Right hindlimb (tissue), 1 donor: ENCODE measurements around the gene CALY.
A peak's percentile ranks its signal among the peaks of the same experiment; 100 is the strongest.

ENCODE experiments used
- DNase-seq: peaks from one replicate; pipeline ENCODE4 v3.0.0-alpha.2; 2018

The CALY gene

DNA sequence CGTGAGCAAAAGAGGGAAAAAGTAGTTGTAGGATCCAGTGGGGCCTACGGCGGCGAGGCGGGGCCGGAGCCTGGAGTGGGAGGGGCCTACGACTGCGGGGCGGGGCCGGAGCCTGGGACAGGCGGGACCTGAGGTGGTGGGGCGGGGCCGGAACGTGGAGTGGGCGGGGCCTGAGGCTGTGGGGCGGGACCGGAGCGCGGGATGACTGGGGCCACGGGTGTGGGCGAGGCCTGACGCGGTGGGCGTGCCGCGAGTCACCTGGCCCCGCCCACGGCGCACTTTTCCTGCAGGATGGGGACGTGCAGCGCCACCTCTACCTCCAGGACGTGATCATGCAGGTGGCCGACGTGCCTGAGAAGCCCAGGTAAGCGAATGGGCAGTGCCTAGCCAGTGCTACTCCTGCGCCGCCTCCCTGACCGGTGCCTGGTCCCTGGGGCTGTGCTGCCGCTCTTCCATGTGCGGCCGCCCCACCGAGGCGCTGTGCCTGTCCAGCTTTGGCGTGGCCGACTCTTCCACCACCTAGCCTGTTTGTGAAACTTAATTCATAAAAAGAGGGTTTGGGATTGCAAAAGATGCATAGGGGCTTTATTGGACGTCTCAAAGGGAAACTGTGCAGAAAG is 27.5 kb downstream of the CALY start:
- peak; percentile 93 for DNase-seq

DNA sequence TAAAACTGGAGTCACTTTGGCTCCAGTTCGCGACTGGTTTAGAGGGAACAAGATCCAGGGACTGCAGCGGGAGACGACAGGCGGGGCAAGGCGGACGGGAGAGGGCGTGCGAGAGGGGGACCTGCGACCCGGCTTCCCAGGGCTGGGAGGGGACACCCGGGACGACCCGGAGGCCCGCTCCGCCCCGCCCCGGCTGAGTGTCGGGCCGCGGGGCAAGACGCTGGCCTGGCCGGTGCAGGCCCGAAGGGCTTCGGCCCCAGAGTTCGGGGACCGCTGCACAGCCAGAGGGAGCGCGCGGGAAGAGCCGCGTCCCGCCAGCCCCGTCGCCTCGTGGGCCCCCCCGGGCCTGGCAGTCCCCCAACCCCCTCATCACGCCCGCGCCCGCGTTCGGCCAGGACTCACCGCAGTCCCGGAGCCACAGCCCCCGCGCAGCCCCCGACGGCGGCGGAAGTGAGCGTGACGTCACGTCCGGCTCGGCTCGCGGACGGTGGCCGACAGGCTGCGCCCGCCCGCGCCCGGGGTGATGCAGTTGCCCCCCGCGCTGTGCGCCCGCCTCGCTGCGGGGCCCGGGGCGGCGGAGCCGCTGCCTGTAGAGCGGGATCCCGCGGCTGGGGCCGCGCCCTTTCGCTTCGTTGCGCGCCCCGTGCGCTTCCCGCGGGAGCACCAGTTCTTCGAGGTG is 28.1 kb downstream of the CALY start, which contains the start of the genes TUBGCP2 and ZNF511:
Gene TUBGCP2, minus strand, starts transcription at position 452 of the 679 bp plus-strand sequence. CDS start 5,931 bp downstream, outside the sequence.
Gene ZNF511, plus strand, starts transcription at position 494 of the 679 bp plus-strand sequence. Its CDS starts 30 bp downstream, at position 524.
- DNase-seq, result peak; percentile 92

DNA sequence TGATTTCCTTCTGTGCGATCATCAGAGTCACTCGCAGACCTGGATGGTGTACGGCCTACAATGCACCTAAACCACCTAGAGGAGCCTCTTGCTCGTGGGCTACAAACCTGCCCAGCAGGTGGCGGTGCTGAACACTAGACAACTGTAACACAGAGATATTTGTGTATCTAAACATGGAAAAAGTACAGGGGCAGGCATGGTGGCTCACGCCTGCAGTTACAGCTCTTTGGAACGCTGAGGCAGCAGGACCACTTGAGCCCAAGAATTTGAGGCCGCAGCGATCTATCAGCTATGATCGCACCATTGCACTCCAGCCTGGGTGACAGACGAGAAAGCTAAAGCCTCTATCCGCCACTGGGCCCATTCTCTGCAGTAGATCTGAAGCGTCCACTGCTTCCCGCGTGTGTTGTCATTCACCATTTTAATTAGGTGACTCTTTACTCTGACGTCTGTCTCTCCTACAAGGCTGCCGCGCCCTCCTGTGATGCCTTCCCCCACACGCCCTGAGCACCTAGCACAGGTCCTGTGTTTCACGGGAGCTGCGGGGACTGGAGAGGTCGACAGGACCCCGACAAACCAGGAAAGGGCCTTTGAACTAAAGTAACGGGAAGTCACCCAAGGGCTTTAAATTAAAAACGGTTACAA is 28.8 kb downstream of the CALY start:
- peak; percentile 68 for DNase-seq

DNA sequence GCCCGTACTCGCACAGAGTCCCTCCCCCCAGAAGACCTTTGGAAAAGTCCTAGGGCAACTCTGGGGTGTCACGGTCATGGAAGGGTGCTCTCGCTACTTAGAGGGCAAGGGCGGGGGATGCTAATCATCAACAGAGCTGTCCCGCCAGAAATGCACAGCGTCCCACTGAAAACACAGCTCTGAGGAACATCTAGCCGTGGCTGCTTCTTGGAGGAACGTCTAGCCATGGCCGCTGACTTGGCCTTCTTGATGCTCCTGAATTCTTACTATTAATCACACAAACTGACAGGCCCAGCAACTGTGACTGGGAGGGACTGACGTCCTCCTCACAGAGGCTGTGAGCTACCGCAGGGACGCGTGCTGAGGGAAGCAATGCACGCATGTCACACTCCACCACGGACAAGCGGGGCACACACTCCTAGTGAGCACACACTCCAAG is 29.7 kb downstream of the CALY start:
- DNase-seq, result no peak

DNA sequence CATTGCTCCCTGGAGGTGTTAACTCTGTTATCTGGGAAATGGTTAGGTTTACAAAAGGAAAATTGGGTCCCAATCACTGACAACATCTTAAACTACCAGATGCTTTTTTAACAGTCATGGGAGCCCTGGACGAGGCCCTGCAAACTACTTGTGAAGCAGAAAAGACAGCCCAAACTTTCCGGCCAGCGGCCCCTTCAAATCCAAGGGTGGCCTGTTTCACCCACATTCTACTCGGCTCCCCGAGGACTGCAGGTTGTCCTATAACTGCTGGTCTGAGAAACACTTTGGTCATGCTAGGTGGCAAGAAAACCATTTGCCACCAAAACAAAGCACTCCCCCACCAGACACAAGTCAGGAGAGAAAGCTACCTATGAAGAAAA is 30.6 kb downstream of the CALY start:
- no peak for DNase-seq

DNA sequence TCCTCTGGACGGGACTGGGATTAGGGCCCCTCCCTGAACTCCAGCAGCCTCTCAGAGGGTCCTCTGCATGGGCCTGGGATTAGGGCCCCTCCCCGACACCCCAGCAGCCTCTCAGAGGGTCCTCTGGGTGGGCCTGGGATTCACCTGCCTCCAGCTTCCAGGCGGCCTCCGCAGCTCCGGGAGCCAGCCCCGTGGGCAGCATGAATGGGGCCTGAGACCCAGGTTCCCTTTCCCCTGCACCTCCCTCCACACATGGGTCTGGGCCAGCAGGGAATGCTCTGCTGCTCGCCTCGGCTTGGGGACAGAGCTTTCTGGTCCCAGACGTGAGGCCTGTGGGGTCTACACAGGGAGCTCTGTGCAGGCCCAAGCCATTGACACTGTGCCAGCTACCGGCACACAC is 33.5 kb downstream of the CALY start:
- DNase-seq, result no peak

DNA sequence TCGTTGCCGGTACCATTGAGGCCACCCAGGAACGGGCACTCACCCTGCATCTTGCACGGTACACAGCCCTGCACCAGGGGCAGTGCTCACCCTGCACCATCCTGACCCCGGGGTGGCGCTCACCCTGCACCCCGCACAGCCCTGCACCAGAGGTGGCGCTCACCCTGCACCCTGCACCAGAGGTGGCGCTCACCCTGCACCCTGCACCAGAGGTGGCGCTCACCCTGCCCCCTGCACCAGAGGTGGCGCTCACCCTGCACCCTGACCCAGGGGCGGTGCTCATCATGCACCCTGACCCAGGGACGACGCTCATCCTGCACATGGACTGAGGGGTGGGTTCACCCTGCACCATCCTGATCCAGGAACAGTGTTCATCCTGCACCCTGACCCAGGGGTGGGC is 34.5 kb downstream of the CALY start:
- DNase-seq, result no peak

DNA sequence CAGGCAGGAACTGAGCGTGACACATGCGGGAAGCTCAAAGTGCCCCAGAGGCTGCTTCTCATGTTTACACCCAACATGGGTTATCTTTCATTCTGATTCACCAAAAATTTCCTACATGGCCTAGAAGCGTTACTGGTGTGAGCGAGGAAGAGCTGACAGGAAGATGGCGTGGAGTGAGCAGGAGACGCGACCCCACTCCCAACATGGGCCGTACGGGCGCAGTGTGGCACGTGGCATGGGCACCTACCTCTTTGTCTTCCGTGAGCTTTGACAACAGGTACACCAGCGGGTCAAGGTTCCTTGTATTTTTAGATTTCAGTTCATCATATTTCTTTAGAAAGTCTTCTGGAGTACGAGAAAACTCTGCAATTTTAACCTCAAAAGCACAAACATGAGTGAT is 37.0 kb downstream of the CALY start:
- no peak for DNase-seq

DNA sequence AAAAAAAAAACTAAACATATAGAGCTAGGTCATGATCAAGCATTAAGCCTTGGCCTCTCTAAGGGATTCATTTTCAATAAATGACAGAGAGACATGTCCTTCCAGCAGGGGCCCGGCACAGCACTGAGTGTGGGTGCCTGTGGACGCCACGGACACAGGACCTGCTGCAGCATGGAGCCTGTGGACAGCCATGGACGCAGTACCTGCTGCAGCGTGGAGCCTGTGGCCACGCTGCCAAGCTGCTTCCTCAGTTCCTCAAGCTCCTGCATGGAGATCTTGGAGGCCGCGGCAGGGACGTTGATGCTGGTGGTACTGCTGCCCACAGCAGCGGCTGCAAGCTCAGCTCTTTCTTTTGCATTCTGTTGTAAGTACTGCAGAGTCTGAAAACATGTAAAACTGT is 37.5 kb downstream of the CALY start:
- no peak for DNase-seq

DNA sequence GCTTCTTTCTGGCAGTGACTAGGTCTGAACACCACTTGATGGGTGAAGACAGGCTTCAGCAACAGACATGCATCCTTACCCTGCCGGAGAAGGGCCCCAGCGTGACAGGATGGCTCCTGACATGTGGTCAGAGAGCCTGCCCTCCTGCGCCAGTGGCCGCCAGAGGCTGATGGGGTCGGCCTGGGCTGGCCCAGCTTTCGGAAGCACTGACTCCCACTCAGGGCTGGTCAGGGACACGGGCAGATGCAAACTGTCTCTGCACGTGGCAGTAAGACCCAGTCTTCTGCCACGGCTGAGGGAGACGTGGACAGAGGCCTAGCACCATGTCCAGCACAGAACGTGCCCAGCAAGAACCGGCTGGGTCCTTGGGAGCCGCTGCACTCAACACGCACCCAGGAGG is 38.2 kb downstream of the CALY start:
- DNase-seq, result no peak

DNA sequence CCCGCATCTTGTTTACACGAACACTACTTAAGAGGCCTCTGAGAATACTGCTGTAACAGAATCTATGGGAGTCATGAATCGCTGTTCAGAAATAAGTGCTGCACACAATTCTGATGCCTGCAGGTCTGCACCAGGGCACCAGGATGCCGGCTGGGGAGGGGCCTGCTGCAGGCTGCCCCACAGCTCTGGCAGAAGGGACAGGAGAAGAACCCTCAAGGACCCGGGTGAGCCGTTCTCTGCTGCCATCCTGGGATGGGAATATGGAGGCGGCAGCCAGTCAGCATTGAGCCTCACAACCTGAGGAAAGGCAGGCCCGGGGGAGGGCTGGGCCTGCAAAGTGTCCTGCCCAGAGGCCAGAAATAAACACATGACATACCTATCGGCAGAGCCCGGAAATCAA is 39.2 kb downstream of the CALY start:
- DNase-seq, result no peak

DNA sequence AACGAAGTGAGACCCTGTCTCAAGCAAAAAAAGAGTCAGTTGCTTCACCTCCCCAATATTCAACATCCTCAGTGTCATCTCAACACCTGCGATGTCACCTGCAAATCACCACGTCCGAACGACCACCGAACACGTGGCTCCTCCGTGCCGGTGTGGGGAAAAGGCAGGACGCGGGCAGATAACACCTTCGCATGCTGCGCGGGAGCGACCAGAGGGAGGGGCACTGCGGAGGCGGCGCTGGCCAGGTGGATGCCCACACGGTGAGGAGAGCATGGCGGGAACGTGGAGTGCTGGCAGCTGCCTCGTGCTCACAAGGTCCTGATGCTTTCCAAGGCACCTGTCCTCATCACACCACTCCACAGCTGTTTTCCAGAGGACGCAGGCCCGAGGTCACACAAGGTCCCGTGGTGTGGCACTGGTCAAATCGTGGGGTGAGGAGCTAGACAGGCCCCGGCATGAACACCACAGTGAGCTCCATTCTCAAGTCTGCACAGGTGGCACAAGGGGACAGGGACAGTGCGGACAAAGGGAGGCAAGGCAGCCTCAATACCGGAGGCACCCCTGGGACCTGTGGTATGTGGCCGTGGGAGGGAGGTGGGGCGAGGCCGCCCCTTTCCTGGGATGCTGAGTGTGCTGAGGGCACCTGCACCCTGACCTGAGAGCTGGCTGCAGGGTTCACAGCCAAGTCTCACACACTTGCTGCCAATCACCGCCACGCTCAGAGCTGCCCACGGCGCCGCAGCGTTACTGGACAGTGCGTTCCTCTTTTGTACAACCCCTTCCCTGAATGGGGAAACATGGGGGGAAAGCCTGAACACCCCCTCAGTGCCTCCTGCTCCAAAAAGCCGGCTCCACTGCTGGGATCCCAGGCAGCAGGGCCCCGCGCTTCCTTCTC is 41.0 kb downstream of the CALY start:
- no peak for DNase-seq

DNA sequence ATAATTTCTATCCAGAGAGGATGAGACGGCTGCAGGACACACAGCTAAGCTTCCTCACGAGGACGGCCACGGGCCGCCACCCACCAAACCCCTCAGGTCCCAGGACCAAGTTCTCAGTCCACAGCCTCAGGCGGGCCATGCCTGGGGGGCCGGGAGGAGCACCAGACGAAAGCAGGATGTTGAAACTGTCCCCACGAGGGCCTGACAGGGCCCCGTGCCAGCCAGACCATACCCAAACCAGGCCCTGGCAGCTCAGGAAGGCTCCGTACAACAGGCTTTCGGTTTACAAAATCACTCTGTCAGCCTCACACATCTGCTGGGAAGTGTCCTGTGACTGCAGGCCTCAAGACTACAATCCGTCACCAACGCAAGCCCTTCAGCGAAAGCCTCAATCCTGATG is 42.5 kb downstream of the CALY start:
- DNase-seq, result no peak

DNA sequence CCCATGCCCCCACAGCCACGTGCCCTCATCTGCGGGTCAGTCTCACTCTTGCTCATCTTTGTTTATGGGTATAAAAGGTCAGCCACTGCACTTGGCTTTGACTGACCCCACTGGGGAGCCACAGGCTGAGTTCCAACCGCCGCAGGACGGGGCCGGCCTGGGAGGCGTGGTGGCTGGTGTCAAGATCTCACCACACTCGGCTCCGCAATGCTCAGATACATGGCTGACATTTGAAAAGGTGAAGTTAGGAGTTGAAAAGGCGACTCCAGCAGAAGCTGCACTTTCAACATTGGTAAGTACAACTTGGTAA is 42.9 kb downstream of the CALY start:
- no peak for DNase-seq

DNA sequence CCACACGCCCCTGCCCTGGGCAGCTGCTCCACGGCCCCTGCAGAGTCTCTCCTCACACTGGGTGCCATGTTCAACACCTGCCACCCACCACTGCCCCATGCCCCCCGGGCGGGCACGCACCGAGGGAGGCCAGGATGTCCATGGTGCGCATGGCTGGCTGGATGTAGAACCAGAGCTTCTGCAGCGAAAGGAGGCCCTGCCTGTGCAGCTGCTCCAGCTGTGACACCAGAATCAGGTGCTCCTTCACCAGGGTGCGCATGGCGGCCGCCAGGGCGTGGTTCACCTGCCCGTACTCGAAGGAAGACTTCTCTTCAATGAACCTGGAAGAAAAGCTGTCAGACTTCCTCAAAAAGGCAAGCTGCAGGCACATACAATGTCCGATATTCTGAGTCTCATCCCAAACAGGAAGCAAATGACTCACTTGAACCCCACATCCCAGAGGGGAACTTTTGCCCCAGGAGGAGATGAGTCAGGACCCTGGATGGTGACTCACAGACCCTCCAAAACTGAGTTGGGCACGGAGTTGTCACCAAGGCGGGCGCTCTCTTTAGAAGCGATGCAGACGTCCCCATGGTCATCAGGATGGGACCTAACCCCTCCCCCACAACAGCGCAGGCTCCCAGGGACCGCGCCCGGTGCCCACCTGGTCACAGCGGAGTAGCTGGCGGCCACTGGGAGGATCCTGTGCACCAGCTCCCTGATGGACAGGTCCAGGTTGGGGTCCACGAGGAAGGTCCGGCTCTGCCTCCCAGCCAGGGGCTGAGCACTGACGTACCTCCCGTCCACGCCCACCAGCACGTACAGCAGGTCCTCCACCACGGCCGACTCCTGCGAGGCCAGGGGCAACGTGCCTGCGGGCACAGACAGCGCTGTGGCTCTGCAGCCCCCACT is 43.5 kb downstream of the CALY start:
- DNase-seq, result no peak

DNA sequence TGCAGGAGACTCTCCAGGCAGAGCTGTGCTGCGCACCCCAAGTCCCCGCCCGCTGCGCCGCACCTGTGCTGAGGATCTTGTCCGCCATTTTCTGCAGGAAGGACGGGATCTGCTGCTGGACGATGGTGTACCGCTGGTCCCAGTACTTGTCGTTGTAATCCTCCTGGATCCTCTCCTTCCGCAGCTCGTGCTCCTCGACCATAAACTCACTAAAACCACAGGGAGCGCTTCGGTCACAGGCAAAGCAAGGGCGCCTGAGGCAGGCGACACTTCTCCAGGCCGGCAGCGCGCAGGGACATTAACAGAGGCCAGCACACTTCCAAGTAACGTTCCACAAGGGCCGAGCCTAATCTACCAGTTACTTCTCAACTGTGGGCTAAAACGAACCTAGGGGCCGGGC is 46.9 kb downstream of the CALY start:
- no peak for DNase-seq

DNA sequence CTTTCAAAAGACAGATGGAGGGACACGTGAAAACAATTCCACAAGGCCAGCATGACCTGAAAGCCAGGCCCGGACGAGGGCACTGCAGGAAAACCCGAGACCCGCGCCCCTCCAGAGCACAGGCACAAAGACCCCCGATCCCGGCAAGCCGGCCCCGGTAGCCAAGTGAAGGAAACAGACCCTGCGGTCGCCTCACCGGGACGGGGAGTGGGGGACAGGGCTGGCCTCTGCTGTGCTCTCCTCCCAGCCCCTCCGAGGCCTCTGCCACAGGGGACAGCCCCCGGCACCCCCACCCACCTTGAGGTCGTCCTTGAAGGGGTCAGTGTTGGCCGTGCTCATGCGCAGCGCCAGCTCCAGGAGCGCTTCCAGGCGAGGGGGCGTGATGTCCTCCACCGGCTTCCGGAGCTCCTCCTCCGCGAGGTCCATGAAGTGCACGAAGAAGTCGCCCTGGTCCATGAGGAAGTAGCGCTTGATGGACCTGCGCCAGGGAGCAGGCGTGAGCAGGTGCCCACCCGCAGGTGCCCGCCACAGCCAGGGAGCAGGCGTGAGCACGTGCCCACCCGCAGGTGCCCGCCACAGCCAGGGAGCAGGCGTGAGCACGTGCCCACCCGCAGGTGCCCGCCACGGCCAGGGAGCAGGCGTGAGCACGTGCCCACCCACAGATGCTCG is 48.7 kb downstream of the CALY start:
- no peak for DNase-seq

DNA sequence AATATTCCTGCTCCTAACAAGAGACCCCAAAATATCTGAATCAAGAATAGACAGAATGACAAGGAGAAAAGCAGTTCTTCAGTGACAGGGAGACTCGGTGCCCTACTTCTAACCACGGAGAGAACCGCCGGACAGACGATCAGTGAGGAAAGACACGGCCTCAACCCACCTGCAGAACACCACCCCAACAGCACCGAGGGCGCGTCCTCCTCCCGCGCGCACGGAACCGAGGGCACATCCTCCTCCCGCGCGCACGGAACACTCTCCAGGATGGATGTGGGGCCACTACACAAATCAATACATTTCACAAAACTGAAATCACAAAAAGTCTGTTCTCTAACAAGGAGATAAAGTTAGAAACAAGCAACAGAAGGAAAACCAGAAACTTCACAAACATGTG is 50.3 kb downstream of the CALY start:
- no peak for DNase-seq

DNA sequence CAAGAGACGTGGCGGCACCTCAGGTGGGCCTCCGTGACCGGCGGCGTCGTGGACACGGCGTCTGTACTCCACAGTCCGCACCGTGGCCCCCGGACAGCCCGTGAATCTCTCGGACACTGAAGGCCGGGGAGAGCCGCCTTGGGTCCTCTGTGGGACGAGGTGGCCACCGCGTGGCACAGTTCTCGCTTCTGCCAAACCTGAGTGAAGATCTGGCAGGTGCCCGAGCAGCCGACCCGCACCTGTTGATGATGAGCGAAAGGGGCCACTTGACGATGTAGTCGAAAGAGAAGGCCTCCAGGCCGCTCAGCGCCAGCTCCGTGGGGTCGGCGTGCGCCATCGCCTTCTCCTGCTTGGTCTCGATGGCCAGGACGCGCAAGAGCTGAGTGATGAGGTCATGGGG is 51.5 kb downstream of the CALY start:
- DNase-seq, result no peak

DNA sequence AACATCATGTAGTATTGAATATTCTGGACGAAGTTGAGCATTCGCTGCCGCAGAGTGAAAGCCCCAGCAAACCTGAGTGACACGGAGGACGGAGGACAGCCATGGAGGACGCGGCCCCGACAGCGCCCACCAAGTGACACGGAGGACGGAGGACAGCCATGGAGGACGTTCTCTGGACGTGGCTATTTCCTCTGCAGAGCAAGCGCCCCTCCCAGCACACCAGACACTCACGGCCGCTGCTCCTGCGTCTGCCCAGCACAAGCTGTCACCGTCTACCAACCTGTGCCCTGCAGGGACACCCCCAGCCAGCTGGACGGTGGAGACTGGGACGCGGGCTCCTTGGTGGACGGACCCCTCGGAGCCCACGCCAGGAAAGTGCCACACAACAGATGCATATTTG is 52.8 kb downstream of the CALY start:
- no peak for DNase-seq

DNA sequence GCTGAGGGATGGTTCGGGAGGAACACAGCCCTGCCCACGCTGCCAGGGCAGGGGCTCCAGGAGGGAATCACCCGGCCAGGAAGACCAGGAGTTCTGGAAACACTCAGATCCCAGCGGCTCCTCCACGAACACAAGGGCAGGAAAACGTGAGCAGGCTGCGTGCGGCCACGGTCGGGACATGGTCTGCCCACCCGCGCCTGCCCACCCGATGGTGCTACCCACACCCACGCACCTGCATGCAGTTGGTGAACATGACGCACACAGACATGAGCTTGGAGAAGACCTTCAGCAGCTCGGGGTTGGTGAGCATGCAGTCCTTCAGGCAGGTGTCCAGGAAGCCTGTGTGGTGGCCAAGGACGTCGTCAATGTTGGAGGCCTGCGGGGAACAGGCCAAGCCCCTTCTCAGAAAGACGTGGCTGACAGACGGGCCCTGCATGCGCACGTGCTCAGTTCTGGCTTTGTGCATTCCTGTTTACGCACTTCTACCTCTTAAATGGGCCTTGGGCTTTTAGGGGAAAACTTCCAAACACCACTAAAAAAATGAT is 53.8 kb downstream of the CALY start:
- no peak for DNase-seq
